Stimulated activated CD4-positive, alpha-beta T cell treated with anti-CD3 and anti-CD28 coated beads, Interleukin-4, amount 100 ng/mL, for 48 hours (primary cell): ENCODE data around the gene GMEB1.
"Not testable (repeated sequence)": the region's sequence is repeated elsewhere in the genome, so short reads cannot be mapped to it uniquely, and the experiment has no call there.

Experiments
- DNase-seq, 2 donors: peaks; one replicate each; pipeline ENCODE4 v3.0.0-alpha.2; 2020; ENCODE audit warnings: low read depth in 2 of 2

GMEB1 gene

GRCh38 chr1:28750771-28751294 is 82.2 kb downstream of the GMEB1 start:
- DNase-seq, result not testable (repeated sequence)

- DNase-seq, result no peak
Observed at GRCh38 chr1:28751315-28752060, 82.9 kb downstream of the GMEB1 start.

- DNase-seq, result no peak
Observed at GRCh38 chr1:28755701-28756100, 87.1 kb downstream of the GMEB1 start.

GRCh38 chr1:28756846-28757245 is 88.3 kb downstream of the GMEB1 start:
- no peak for DNase-seq

- DNase-seq, result no peak
Observed at GRCh38 chr1:28758420-28758819, 89.8 kb downstream of the GMEB1 start.

- DNase-seq, result no peak
Observed at GRCh38 chr1:28759257-28759656, 90.7 kb downstream of the GMEB1 start.

- DNase-seq, result no peak
Observed at GRCh38 chr1:28761189-28761588, 92.6 kb downstream of the GMEB1 start.

GRCh38 chr1:28766532-28767183 is 98.1 kb downstream of the GMEB1 start:
- no peak for DNase-seq
